ENCODE measurements around the gene LIFR. TPM values are rescaled to one million over a fixed set of nuclear protein-coding genes. Genes with fewer than 3 reads are reported as not detected.

The LIFR gene
- total and polyA plus RNA-seq, 2 experiments from 2014 or later, result 20.7 to 35.6 TPM

GRCh38 chr5:38540314-38540713, 16.1 kb downstream of the LIFR start:
- peak in 1 of 2 donors; percentile 48 for DNase-seq (ENCODE audit: low read depth in 1 of 2, low spot score in 1 of 2)
- Histone ChIP-seq H3K27ac (peak overlapping the region; percentile 21), H3K4me3 (no peak overlapping the region), H3K27me3 (no peaks in the 10 kb centered on the region), H3K9me3 (ENCODE audit: low read depth) (no peaks in the 10 kb centered on the region), H3K36me3 (no peaks in the 10 kb centered on the region), H3K4me1 (ENCODE audit: low read depth) (peaks cover 13% of the 10 kb centered on the region)
- TF ChIP-seq CTCF (IDR thresholded peaks at IDR 0.05; ENCODE audit: low read depth, low read length), result no peak

GRCh38 chr5:38538161-38538560, 18.3 kb downstream of the LIFR start:
- Histone ChIP-seq H3K27ac (no peak overlapping the region), H3K4me3 (no peak overlapping the region), H3K4me1 (ENCODE audit: low read depth) (peaks cover 26% of the 10 kb centered on the region), H3K27me3 (no peaks in the 10 kb centered on the region), H3K36me3 (no peaks in the 10 kb centered on the region), H3K9me3 (ENCODE audit: low read depth) (no peaks in the 10 kb centered on the region)
- TF ChIP-seq CTCF (IDR thresholded peaks at IDR 0.05; ENCODE audit: low read depth, low read length), result no peak
- DNase-seq (ENCODE audit: low read depth in 1 of 2, low spot score in 1 of 2), result no peak

GRCh38 chr5:38537505-38537904, 18.9 kb downstream of the LIFR start:
- Histone ChIP-seq H3K9me3 (ENCODE audit: low read depth) (no peaks in the 10 kb centered on the region), H3K36me3 (no peaks in the 10 kb centered on the region), H3K27me3 (no peaks in the 10 kb centered on the region), H3K4me3 (no peak overlapping the region), H3K4me1 (ENCODE audit: low read depth) (peaks cover 31% of the 10 kb centered on the region), H3K27ac (no peak overlapping the region)
- DNase-seq (ENCODE audit: low read depth in 1 of 2, low spot score in 1 of 2), result no peak
- TF ChIP-seq CTCF (IDR thresholded peaks at IDR 0.05; ENCODE audit: low read depth, low read length), result no peak

- no peaks in the 10 kb centered on the region for H3K27me3 ChIP-seq
- TF ChIP-seq CTCF (IDR thresholded peaks at IDR 0.05; ENCODE audit: low read depth, low read length), result no peak
- H3K36me3 ChIP-seq, result no peaks in the 10 kb centered on the region
- no peak for DNase-seq (ENCODE audit: low read depth in 1 of 2, low spot score in 1 of 2)
- no peaks in the 10 kb centered on the region for H3K9me3 ChIP-seq (ENCODE audit: low read depth)
- no peak overlapping the region for H3K4me3 ChIP-seq
- H3K27ac ChIP-seq, result no peak overlapping the region
- H3K4me1 ChIP-seq (ENCODE audit: low read depth), result peaks cover 36% of the 10 kb centered on the region
Observed at GRCh38 chr5:38536968-38537367, 19.5 kb downstream of the LIFR start.

- no peak overlapping the region for H3K4me3 ChIP-seq
- TF ChIP-seq CTCF (IDR thresholded peaks at IDR 0.05; ENCODE audit: low read depth, low read length), result no peak
Observed at GRCh38 chr5:38535845-38536244, 20.6 kb downstream of the LIFR start.

GRCh38 chr5:38535248-38535750, 21.1 kb downstream of the LIFR start:
- no peak for TF ChIP-seq CTCF (IDR thresholded peaks at IDR 0.05; ENCODE audit: low read depth, low read length)
- peaks cover 35% of the 10 kb centered on the region for H3K4me1 ChIP-seq (ENCODE audit: low read depth)
- H3K27ac ChIP-seq, result peak overlapping the region; percentile 33
- no peak for DNase-seq (ENCODE audit: low read depth in 1 of 2, low spot score in 1 of 2)
- no peaks in the 10 kb centered on the region for H3K27me3 ChIP-seq
- no peaks in the 10 kb centered on the region for H3K9me3 ChIP-seq (ENCODE audit: low read depth)
- no peaks in the 10 kb centered on the region for H3K36me3 ChIP-seq
- H3K4me3 ChIP-seq, result no peak overlapping the region

More at GRCh38 chr5:38535845-38536244, 20.6 kb downstream of the LIFR start:
- no peaks in the 10 kb centered on the region for H3K36me3 ChIP-seq
- no peaks in the 10 kb centered on the region for H3K27me3 ChIP-seq
- peaks cover 39% of the 10 kb centered on the region for H3K4me1 ChIP-seq (ENCODE audit: low read depth)
- peak overlapping the region; percentile 33 for H3K27ac ChIP-seq
- H3K9me3 ChIP-seq (ENCODE audit: low read depth), result no peaks in the 10 kb centered on the region
- DNase-seq (ENCODE audit: low read depth in 1 of 2, low spot score in 1 of 2), result no peak

Measured in cardiac muscle cell (in vitro differentiated cells and primary cell).